ENCODE measurements around the gene ABRACL. TPM values are rescaled to one million over a fixed set of nuclear protein-coding genes. Genes with fewer than 3 reads are reported as not detected.

ABRACL gene, protein sequence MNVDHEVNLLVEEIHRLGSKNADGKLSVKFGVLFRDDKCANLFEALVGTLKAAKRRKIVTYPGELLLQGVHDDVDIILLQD
- 117 and 123 TPM in 2 replicates for total RNA-seq

DNA sequence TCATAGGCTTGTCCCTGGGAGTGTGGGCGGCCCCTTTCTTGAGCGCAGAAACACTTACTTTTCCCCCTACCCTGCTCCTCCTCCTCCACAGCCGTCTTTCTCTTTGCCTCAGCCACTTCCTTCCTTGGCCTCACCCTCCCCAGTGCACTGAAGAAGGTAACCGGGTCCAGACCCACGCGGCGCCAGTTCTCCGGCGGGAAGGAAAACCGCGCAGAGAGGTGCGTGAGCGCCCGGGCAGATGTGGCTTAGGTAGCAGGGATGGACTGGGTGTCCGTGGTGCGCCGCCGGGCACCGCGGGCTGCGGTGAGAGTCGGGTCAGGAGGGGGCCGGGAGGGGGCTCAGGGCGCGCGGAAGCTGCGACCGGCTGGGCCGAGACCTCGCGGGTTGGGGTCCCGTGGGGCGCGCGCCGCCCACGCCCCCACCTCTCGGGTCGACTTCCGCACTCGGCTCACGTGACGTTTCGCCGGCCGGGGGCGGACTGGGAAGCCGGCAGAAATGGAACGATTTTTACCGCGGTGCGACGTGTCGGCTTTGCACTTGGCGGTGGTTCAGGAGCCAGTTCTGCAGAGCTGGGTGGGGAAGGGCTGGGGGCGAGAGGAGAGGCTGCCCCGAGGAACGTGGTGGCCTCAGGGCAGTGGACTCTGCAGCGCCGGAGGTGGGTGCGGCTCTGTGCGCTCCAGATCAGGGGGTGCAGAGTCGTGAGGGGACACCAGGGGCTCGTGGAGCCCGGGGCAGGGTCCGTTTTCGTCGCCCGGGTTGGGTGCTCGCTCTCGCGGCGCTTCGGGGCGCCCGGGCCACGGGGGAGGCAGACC is at the start of gene ABRACL:
Gene ABRACL (plus strand): TSS at position 88 of the 812 bp plus-strand sequence. CDS start 5,416 bp downstream, outside the sequence.

DNA sequence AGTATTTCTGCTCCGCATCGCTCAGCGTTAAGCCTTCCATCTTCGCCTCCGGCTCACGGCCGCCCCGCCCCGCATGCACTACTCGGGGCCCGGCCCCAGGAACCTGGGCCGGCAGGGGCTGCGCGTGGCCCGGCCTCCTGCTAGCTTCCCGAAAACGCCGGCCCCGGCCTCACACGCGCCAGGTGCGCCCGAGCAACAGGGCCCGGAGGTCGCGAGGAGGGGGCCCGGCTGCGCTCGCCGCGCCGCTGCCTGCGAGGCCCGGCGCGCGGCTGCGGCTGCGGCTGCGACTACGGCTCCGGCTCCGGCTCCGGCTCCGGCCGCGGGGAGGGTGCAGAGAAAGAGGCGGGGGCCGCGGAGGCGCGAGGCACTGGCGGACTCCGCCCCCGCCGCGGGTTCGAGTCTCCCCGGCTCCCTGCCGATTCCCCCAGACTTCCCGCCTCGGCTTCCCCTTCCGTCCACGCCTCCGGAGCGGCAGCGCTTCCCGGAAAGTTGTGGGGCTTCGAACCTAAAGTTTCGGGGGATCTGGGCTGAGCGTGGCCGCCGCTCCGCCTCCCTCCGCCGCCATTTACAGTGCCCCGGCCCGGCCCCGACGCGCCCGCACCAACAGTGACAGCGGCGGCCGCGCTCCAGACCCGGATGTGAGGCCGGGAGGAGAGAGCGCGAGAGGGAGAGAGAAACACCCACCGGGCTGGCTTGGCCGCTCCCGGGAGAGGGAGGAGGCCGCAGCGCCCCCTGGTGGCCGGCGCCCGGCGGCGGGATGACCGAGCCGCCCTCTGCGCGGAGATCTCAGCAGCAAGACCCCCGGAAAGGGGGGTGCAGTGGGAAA is 40.7 kb upstream of the ABRACL start, which contains the start of gene REPS1:
Gene REPS1 (minus strand): TSS at position 611 of the 826 bp plus-strand sequence. CDS start 571 bp downstream, at position 40.

Other genes with a start within 250 kb of the ABRACL start
- gene ECT2L, start 232.7 kb upstream of the ABRACL start, total RNA-seq = not detected in 2 replicates
- gene REPS1, start 40.5 kb upstream of the ABRACL start, total RNA-seq = 47.3 and 52.6 TPM in 2 replicates
- gene HECA, start 106.3 kb downstream of the ABRACL start, total RNA-seq = 27.3 and 36.8 TPM in 2 replicates